ENCODE measurements around the gene SLC36A3.
"Not testable (repeated sequence)": the region's sequence is repeated elsewhere in the genome, so short reads cannot be mapped to it uniquely, and the experiment has no call there.

Gene SLC36A3

GRCh38 chr5:151245680-151246219, 57.8 kb downstream of the SLC36A3 start:
- H3K4me3 ChIP-seq (ENCODE audit: low read depth, low read length), result no peak overlapping the region

GRCh38 chr5:151244206-151244605, 59.4 kb downstream of the SLC36A3 start:
- no peak overlapping the region for H3K4me3 ChIP-seq (ENCODE audit: low read depth, low read length)
- DNase-seq (ENCODE audit: low read depth), result no peak

More at GRCh38 chr5:151245680-151246219, 57.8 kb downstream of the SLC36A3 start:
- DNase-seq (ENCODE audit: low read depth), result no peak

GRCh38 chr5:151243564-151243963, 60.0 kb downstream of the SLC36A3 start:
- no peak overlapping the region for H3K4me3 ChIP-seq (ENCODE audit: low read depth, low read length)
- no peak for DNase-seq (ENCODE audit: low read depth)

GRCh38 chr5:151243127-151243526, 60.4 kb downstream of the SLC36A3 start:
- H3K4me3 ChIP-seq (ENCODE audit: low read depth, low read length), result no peak overlapping the region

GRCh38 chr5:151240924-151241635, 62.5 kb downstream of the SLC36A3 start:
- no peak overlapping the region for H3K4me3 ChIP-seq (ENCODE audit: low read depth, low read length)
- no peak for DNase-seq (ENCODE audit: low read depth)

More at GRCh38 chr5:151243127-151243526, 60.4 kb downstream of the SLC36A3 start:
- DNase-seq (ENCODE audit: low read depth), result no peak

GRCh38 chr5:151240268-151240835, 63.2 kb downstream of the SLC36A3 start:
- not testable (repeated sequence) for DNase-seq (ENCODE audit: low read depth); H3K4me3 ChIP-seq (ENCODE audit: low read depth, low read length)

GRCh38 chr5:151239237-151239861, 64.2 kb downstream of the SLC36A3 start:
- H3K4me3 ChIP-seq (ENCODE audit: low read depth, low read length), result no peak overlapping the region
- peak; percentile 23 for DNase-seq (ENCODE audit: low read depth)

- no peak for DNase-seq (ENCODE audit: low read depth)
- no peak overlapping the region for H3K4me3 ChIP-seq (ENCODE audit: low read depth, low read length)
Measured at GRCh38 chr5:151238303-151238741, 65.2 kb downstream of the SLC36A3 start.

- H3K4me3 ChIP-seq (ENCODE audit: low read depth, low read length), result no peak overlapping the region
- no peak for DNase-seq (ENCODE audit: low read depth)
Measured at GRCh38 chr5:151237685-151238084, 65.9 kb downstream of the SLC36A3 start.

- H3K4me3 ChIP-seq (ENCODE audit: low read depth, low read length), result no peak overlapping the region
- DNase-seq (ENCODE audit: low read depth), result no peak
Measured at GRCh38 chr5:151236888-151237287, 66.7 kb downstream of the SLC36A3 start.

- H3K4me3 ChIP-seq (ENCODE audit: low read depth, low read length); DNase-seq (ENCODE audit: low read depth): not testable (repeated sequence)
Measured at GRCh38 chr5:151235239-151235571, 68.4 kb downstream of the SLC36A3 start.

- no peak overlapping the region for H3K4me3 ChIP-seq (ENCODE audit: low read depth, low read length)
- DNase-seq (ENCODE audit: low read depth), result peak; percentile 42
Measured at GRCh38 chr5:151234476-151235238, 68.9 kb downstream of the SLC36A3 start.

GRCh38 chr5:151233616-151234085, 69.9 kb downstream of the SLC36A3 start:
- DNase-seq (ENCODE audit: low read depth), result no peak

GRCh38 chr5:151231359-151231758, 72.2 kb downstream of the SLC36A3 start:
- no peak overlapping the region for H3K4me3 ChIP-seq (ENCODE audit: low read depth, low read length)
- DNase-seq (ENCODE audit: low read depth), result no peak

More at GRCh38 chr5:151233616-151234085, 69.9 kb downstream of the SLC36A3 start:
- H3K4me3 ChIP-seq (ENCODE audit: low read depth, low read length), result no peak overlapping the region

GRCh38 chr5:151230048-151230680, 73.4 kb downstream of the SLC36A3 start:
- no peak for DNase-seq (ENCODE audit: low read depth)
- H3K4me3 ChIP-seq (ENCODE audit: low read depth, low read length), result no peak overlapping the region

GRCh38 chr5:151228986-151229385, 74.6 kb downstream of the SLC36A3 start:
- H3K4me3 ChIP-seq (ENCODE audit: low read depth, low read length), result no peak overlapping the region
- DNase-seq (ENCODE audit: low read depth), result no peak

GRCh38 chr5:151227918-151228447, 75.6 kb downstream of the SLC36A3 start:
- H3K4me3 ChIP-seq (ENCODE audit: low read depth, low read length), result no peak overlapping the region
- DNase-seq (ENCODE audit: low read depth), result no peak
